WERI-Rb-1 (cell line): ENCODE measurements around the gene RAB41.
A peak's percentile ranks its signal among the peaks of the same experiment; 100 is the strongest.

Experiments used
- DNase-seq: peaks from one replicate; pipeline ENCODE4 v3.0.0-alpha.2; 2020
- H3K27ac ChIP-seq: fragments of 250-450 bp; sonication (Bioruptor Pico); 2 replicates; pipeline ENCODE4 v1.5.1; 2020; ENCODE audit warnings: mild to moderate bottlenecking, moderate library complexity
- H3K27me3 ChIP-seq: fragments of 250-450 bp; sonication (Bioruptor Pico); 2 replicates; pipeline ENCODE4 v1.5.1; 2021; ENCODE audit warnings: mild to moderate bottlenecking, low read depth, moderate library complexity; ENCODE audit not compliant: insufficient read depth, severe bottlenecking
- H3K36me3 ChIP-seq: fragments of 250-450 bp; sonication (Bioruptor Pico); 2 replicates; pipeline ENCODE4 v1.5.1; 2020; ENCODE audit warnings: mild to moderate bottlenecking, moderate library complexity
- H3K4me3 ChIP-seq: 2 replicates; pipeline ENCODE4 v1.5.1; 2011; ENCODE audit warnings: low read depth, mild to moderate bottlenecking, control low read depth, low read length
- H3K9me3 ChIP-seq: fragments of 250-450 bp; sonication (Bioruptor Pico); 2 replicates; pipeline ENCODE4 v1.5.1; 2021; ENCODE audit warnings: mild to moderate bottlenecking, moderate library complexity; ENCODE audit not compliant: severe bottlenecking
- CTCF ChIP-seq: IDR thresholded peaks from 2 replicates; pipeline ENCODE4 v1.5.1; 2011; ENCODE audit warnings: low read depth, mild to moderate bottlenecking, control low read depth, inconsistent platforms, low read length

The RAB41 gene

DNA sequence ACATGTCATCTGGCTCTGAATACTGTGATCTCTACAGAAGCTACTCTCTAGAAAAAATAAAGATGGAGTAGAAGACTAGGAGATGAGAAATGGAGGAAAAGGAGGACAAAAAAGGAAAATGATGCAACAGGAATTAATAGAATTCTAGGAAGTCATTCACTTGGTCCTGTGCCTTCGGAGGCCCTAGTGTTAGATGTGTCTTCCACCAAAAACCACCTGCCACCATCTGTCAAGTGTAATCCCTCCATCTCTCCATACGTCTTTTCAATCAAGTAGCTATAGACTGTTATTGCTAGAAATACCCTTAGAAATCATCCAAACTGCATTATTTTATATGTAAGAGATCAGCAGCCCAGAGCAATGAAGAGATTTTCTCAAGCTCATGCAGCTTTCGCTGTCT, 2.9 kb upstream of the RAB41 start:
- H3K9me3 ChIP-seq: peaks cover 2% of the 10 kb centered on the region
- H3K4me3 ChIP-seq: no peak overlapping the region
- H3K36me3 ChIP-seq: no peaks in the 10 kb centered on the region; the same call in 1 of the 2 replicates
- no peak for TF ChIP-seq CTCF
- no peak for DNase-seq
- H3K27ac ChIP-seq: no peak overlapping the region
- no peaks in the 10 kb centered on the region for H3K27me3 ChIP-seq

GRCh38 chrX:70280573-70280972, 1.4 kb upstream of the RAB41 start:
- Histone ChIP-seq H3K36me3 (no peaks in the 10 kb centered on the region; the same call in 1 of the 2 replicates), H3K27me3 (no peaks in the 10 kb centered on the region), H3K27ac (no peak overlapping the region), H3K9me3 (peaks cover 2% of the 10 kb centered on the region), H3K4me3 (no peak overlapping the region)
- DNase-seq: no peak
- no peak for TF ChIP-seq CTCF

DNA sequence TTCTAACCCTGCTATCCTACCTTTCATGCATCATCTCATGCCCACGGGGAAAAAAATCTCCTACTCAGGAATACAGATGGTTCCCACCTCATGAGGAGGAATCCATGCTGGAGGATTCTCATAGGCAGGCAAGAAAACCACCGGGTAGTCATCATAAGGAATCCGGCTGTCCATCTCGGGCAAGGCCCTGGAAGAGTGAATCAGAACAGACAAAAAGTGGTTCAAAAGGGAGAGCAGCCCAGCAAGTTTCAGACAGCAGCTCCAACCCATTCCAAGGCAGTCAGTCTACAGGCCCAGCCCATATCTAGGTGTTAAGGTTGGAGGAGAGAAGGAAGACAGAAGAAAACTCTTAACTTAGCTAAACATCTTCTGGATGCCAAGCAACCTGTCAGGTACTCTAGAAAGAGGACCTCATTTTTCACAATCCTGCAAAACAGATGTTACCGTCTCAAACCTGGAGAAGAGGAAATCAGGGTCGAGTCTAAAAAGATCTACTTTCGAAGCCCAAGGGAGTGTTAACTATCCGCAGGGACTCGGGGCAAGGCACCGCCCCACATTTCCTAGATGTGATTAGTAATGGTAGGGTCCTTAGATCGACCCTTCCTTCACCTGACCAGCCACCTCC, 7.3 kb downstream of the RAB41 start:
- Histone ChIP-seq H3K27me3 (peaks cover 6% of the 10 kb centered on the region), H3K36me3 (peaks cover 16% of the 10 kb centered on the region), H3K27ac (no peak overlapping the region; the same call in 1 of the 2 replicates), H3K4me3 (peak overlapping the region; percentile 67), H3K9me3 (no peaks in the 10 kb centered on the region)
- no peak for DNase-seq
- TF ChIP-seq CTCF: no peak

DNA sequence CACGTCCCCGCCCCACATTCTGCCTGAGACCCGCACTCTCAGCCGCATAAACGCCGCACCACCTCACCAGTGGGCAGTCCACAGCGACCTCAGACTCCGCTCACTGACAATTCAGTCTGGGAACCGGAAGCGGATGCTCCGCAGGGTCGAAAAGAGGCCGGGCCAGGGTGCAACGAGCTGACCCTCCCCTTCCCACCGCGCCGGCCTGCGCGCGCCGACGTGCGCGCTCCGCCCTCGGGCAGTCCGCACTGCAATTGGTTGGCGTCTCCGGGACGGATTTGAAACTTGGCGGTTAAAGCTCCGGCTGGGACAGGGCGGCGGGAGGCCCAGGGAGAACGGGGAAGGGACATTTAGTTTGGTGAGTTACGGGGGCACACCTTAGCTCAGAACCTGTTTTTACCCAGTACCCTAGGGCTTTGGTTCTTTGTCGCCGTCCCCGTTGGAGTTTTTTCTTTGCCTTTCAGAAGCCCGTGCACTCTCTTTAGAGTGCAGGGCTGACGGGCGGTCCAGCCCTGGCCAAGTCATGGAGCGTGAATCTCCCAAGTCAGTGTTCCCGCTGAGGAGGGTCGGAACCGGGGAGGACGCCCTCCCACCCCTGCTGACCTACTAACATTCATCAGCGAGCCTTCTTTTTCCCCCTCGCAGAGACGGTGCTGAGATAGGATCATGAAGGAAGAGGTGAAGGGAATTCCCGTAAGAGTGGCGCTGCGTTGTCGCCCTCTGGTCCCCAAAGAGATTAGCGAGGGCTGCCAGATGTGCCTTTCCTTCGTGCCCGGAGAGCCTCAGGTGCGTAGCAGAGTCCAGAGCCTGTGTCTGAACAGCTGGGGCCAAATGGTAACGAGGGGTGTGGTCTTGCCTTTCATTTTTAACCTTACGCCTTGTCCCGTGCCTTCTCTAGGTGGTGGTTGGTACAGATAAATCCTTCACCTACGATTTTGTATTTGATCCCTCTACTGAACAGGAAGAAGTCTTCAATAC, 8.1 kb downstream of the RAB41 start, which contains the start of the genes KIF4A and PDZD11:
KIF4A (plus strand) TSS at position 312 of the 978 bp plus-strand sequence; CDS start at position 667, 355 bp downstream.
PDZD11 (minus strand) TSS at position 135 of the 978 bp plus-strand sequence. CDS start 586 bp downstream, outside the sequence.
- TF ChIP-seq CTCF: no peak
- Histone ChIP-seq H3K9me3 (no peaks in the 10 kb centered on the region), H3K36me3 (peaks cover 23% of the 10 kb centered on the region), H3K27me3 (peaks cover 6% of the 10 kb centered on the region), H3K27ac (peak within 1 kb of the TSS; percentile 92), H3K4me3 (peak within 1 kb of the TSS; percentile 67)
- peak; percentile 85 for DNase-seq

GRCh38 chrX:70292788-70293187, 10.8 kb downstream of the RAB41 start:
- Histone ChIP-seq H3K36me3 (peaks cover 19% of the 10 kb centered on the region), H3K9me3 (no peaks in the 10 kb centered on the region), H3K27me3 (peaks cover 6% of the 10 kb centered on the region), H3K27ac (no peak overlapping the region), H3K4me3 (no peak overlapping the region)
- TF ChIP-seq CTCF: no peak
- DNase-seq: no peak
